CD14-positive monocyte (primary cell): ENCODE measurements around the gene MRPL43. TPM values are rescaled to one million over a fixed set of nuclear protein-coding genes. Genes with fewer than 3 reads are reported as not detected.

Experiments
- DNase-seq, 3 donors: peaks; one replicate each; pipeline ENCODE4 v3.0.0-alpha.2; 2011 to 2022
- H2AFZ ChIP-seq: 2 replicates; pipeline ENCODE4 v1.6.0; 2012; ENCODE audit warnings: mild to moderate bottlenecking, low read depth, low read length, inconsistent platforms; ENCODE audit not compliant: insufficient read depth, poor library complexity, severe bottlenecking
- H3K27ac ChIP-seq, 2 donors: 1 replicate in 1 of 2; 2 replicates in 1 of 2; pipeline ENCODE4 v1.5.1; 2012 to 2013; ENCODE audit warnings: low read length in 2 of 2, control low read depth in 1 of 2, inconsistent platforms in 1 of 2, low read depth in 1 of 2, mild to moderate bottlenecking in 1 of 2
- H3K27me3 ChIP-seq, 2 donors: one replicate each; pipeline versions ENCODE4 v1.6.0 to v1.6.1; 2011 to 2013; ENCODE audit warnings: low read length in 2 of 2; ENCODE audit not compliant: control insufficient read depth in 2 of 2, insufficient read depth in 2 of 2
- H3K36me3 ChIP-seq, 2 donors: replicated peaks in 1 of 2; 1 replicate in 1 of 2; 2 replicates in 1 of 2; pipeline versions ENCODE4 v1.5.1 to v1.6.1; 2012 to 2013; ENCODE audit warnings: low read length in 2 of 2, control low read depth in 1 of 2, inconsistent platforms in 1 of 2, mild to moderate bottlenecking in 1 of 2; ENCODE audit not compliant: insufficient read depth in 2 of 2, control insufficient read depth in 1 of 2
- H3K4me1 ChIP-seq, 2 donors: 1 replicate in 1 of 2; 2 replicates in 1 of 2; pipeline versions ENCODE4 v1.5.1 to v1.6.1; 2012 to 2013; ENCODE audit warnings: low read length in 2 of 2, control low read depth in 1 of 2, inconsistent platforms in 1 of 2, mild to moderate bottlenecking in 1 of 2, moderate library complexity in 1 of 2; ENCODE audit not compliant: insufficient read depth in 2 of 2, control insufficient read depth in 1 of 2
- H3K4me2 ChIP-seq: replicated peaks from 2 replicates; pipeline ENCODE3; 2012; ENCODE audit warnings: low read length, moderate library complexity, mild to moderate bottlenecking; ENCODE audit not compliant: poor library complexity, severe bottlenecking; ENCODE audit errors: extremely low read depth
- H3K4me3 ChIP-seq, 3 experiments: fragments of 200-600 bp in 1 of 3; sonication (generic) in 1 of 3; replicated peaks in 1 of 3; 1 replicate in 2 of 3; 2 replicates in 1 of 3; pipeline ENCODE4 v1.5.1; 2011 to 2013; ENCODE audit warnings: low read length in 3 of 3, mild to moderate bottlenecking in 3 of 3, control low read depth in 2 of 3, low read depth in 2 of 3, inconsistent platforms in 1 of 3, moderate library complexity in 1 of 3
- H3K79me2 ChIP-seq: 2 replicates; pipeline ENCODE4 v1.6.0; 2012; ENCODE audit warnings: mild to moderate bottlenecking, control low read depth, inconsistent platforms, low read length, moderate library complexity; ENCODE audit not compliant: insufficient read depth
- H3K9ac ChIP-seq: 2 replicates; pipeline ENCODE4 v1.6.0; 2017; ENCODE audit warnings: low read length, mild to moderate bottlenecking; ENCODE audit not compliant: insufficient read depth, poor library complexity, severe bottlenecking
- H3K9me3 ChIP-seq, 2 donors: replicated peaks in 1 of 2; 1 replicate in 1 of 2; 2 replicates in 1 of 2; pipeline versions ENCODE4 v1.5.1 to v1.6.1; 2012 to 2013; ENCODE audit warnings: low read length in 2 of 2, control low read depth in 1 of 2; ENCODE audit not compliant: control insufficient read depth in 1 of 2, insufficient read depth in 1 of 2
- H4K20me1 ChIP-seq: 2 replicates; pipeline ENCODE4 v1.6.0; 2012; ENCODE audit warnings: mild to moderate bottlenecking, low read length, control low read depth, moderate library complexity; ENCODE audit not compliant: insufficient read depth
- H3K27ac Mint-ChIP-seq, 7 donors: one replicate each; pipeline ENCODE4 v1.8.0; 2020; ENCODE audit warnings: mild to moderate bottlenecking in 7 of 7, mixed read lengths in 7 of 7, moderate library complexity in 6 of 7, inconsistent platforms in 2 of 7
- H3K27me3 Mint-ChIP-seq, 3 donors: one replicate each; pipeline ENCODE4 v1.8.0; 2021 to 2022; ENCODE audit warnings: low read depth in 3 of 3, mild to moderate bottlenecking in 3 of 3, mixed read lengths in 3 of 3, moderate library complexity in 3 of 3, inconsistent platforms in 1 of 3
- H3K36me3 Mint-ChIP-seq, 2 donors: one replicate each; pipeline ENCODE4 v1.8.0; 2020; ENCODE audit warnings: mixed read lengths in 2 of 2, inconsistent platforms in 1 of 2, mild to moderate bottlenecking in 1 of 2
- H3K4me1 Mint-ChIP-seq: one replicate; pipeline ENCODE4 v1.8.0; 2020; ENCODE audit warnings: mild to moderate bottlenecking, mixed read lengths
- H3K4me3 Mint-ChIP-seq, 2 donors: one replicate each; pipeline ENCODE4 v1.8.0; 2020; ENCODE audit warnings: mild to moderate bottlenecking in 2 of 2, mixed read lengths in 2 of 2, moderate library complexity in 1 of 2
- H3K9me3 Mint-ChIP-seq, 7 donors: one replicate each; pipeline ENCODE4 v1.8.0; 2020 to 2022; ENCODE audit warnings: mixed read lengths in 7 of 7, mild to moderate bottlenecking in 6 of 7, moderate library complexity in 6 of 7, inconsistent platforms in 2 of 7
- WGBS: methylation state at CpG from one replicate; pipeline ENCODE4 v1.1.5; 2013; ENCODE audit warnings: missing lambda C conversion rate; ENCODE audit not compliant: insufficient coverage; 5-methylcytosine and 5-hydroxymethylcytosine counted together
- intact Hi-C, 2 donors: fragments of 100-400 bp; cut with micrococcal nuclease; formaldehyde crosslinking; loops; one replicate each; pipeline versions ENCODE4 v1.15.0 to v1.15.1; 2023
- polyA plus RNA-seq, 3 donors: library from polyadenylated mRNA; depleted of rRNA in 1 of 3; unstranded in 2 of 3; stranded (reverse) in 1 of 3; fragments of 300-500 nt in 2 of 3; fragments of >200 nt in 1 of 3; fragmentation: Illumina TruSeq in 2 of 3; gene quantifications; 1 replicate in 2 of 3; 2 replicates in 1 of 3; pipeline ENCODE4 v1.2.3, GENCODE V29; 2012 to 2021
- TF ChIP-seq, protein P1 (sequence below): fragments of 200-600 bp; IDR thresholded peaks from one replicate; pipeline ENCODE4 v1.8.0; 2022; ENCODE audit warnings: antibody characterized with exemption, mild to moderate bottlenecking

Gene MRPL43
- polyA plus RNA-seq, 3 donors = 69.5 to 123 (median 98.0) TPM

DNA sequence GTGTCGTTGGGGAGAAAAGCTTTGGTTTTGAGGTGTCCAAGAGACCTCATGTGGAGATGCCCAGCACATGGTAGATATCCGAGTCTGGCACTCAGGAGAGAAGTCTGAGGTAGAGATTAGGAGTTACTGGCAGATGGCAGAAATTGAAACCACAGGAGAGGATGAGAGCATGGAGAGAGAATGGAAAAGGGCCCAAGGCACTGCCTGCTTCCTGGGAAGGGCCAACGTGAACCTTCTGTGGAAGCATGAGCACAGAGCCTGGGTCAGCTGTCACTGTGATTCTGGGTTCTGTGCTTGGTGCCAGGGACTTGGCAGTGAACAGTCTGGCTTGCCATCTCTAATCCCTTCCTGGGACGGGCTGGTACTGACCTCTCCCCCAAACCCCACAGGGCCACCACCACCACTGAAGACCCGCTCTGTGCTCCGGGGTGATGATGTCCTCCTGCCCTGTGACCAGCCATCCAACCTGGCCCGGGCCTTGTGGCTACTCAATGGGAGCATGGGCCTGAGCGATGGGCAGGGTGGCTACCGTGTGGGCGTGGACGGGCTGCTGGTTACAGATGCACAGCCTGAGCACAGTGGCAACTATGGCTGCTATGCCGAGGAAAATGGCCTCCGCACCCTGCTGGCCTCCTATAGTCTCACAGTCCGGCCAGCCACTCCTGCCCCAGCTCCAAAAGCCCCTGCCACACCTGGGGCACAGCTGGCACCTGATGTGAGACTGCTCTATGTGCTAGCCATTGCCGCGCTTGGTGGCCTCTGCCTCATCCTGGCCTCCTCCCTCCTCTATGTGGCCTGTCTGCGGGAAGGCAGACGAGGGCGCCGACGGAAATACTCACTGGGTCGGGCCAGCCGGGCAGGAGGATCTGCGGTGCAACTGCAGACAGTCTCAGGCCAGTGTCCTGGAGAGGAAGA is 4.1 kb downstream of the MRPL43 start:
- no peak overlapping the region for H3K9ac ChIP-seq
- H3K4me3 Mint-ChIP-seq = no peak overlapping the region
- 98% methylated on average over 21 of the region's 24 CpGs for WGBS

GRCh38 chr10:100981178-100981772 is 6.0 kb downstream of the MRPL43 start:
- Histone ChIP-seq H2AFZ (no peak overlapping the region), H3K4me1 (peaks cover 0 to 1% of the 10 kb centered on the region in 2 donors), H3K27ac (no peak overlapping the region), H3K4me3 (no peak overlapping the region), H3K4me2 (no peak overlapping the region), H4K20me1 (no peaks in the 10 kb centered on the region), H3K9me3 (no peaks in the 10 kb centered on the region), H3K79me2 (peaks cover under 1% of the 10 kb centered on the region), H3K27me3 (no peaks in the 10 kb centered on the region), H3K36me3 (peaks cover 13 to 54% of the 10 kb centered on the region in 2 donors), H3K9ac (no peak overlapping the region)
- intact Hi-C loops = loop anchor here in 1 of 2 donors (10.0 kb wide), 1 partner anchor 66 kb away; the partner anchor contains the start of gene SLF2
- Mint-ChIP-seq H3K27ac (no peak overlapping the region), H3K9me3 (no peaks in the 10 kb centered on the region), H3K27me3 (peaks cover 0 to 2% (median 0%) of the 10 kb centered on the region in 3 donors), H3K36me3 (peaks cover 44 to 46% of the 10 kb centered on the region in 2 donors), H3K4me1 (peaks cover 2% of the 10 kb centered on the region), H3K4me3 (no peak overlapping the region)
- TF ChIP-seq, protein P1, sequence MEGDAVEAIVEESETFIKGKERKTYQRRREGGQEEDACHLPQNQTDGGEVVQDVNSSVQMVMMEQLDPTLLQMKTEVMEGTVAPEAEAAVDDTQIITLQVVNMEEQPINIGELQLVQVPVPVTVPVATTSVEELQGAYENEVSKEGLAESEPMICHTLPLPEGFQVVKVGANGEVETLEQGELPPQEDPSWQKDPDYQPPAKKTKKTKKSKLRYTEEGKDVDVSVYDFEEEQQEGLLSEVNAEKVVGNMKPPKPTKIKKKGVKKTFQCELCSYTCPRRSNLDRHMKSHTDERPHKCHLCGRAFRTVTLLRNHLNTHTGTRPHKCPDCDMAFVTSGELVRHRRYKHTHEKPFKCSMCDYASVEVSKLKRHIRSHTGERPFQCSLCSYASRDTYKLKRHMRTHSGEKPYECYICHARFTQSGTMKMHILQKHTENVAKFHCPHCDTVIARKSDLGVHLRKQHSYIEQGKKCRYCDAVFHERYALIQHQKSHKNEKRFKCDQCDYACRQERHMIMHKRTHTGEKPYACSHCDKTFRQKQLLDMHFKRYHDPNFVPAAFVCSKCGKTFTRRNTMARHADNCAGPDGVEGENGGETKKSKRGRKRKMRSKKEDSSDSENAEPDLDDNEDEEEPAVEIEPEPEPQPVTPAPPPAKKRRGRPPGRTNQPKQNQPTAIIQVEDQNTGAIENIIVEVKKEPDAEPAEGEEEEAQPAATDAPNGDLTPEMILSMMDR = no peak
- no CpG with 5 or more reads among the region's 5 CpGs for WGBS
- DNase-seq = no peak

More for the DNA sequence above, 4.1 kb downstream of the MRPL43 start:
- Mint-ChIP-seq H3K4me1 (peaks cover 19% of the 10 kb centered on the region), H3K36me3 (peaks cover 44 to 46% of the 10 kb centered on the region in 2 donors), H3K27me3 (peaks cover 0 to 2% (median 2%) of the 10 kb centered on the region in 3 donors), H3K27ac (no peak overlapping the region), H3K9me3 (peaks cover 0 to 6% (median 3%) of the 10 kb centered on the region in 7 donors)
- Histone ChIP-seq H3K9me3 (no peaks in the 10 kb centered on the region), H3K27ac (no peak overlapping the region), H3K4me2 (no peak overlapping the region), H3K4me1 (peaks cover 16 to 20% of the 10 kb centered on the region in 2 donors), H3K36me3 (peaks cover 13 to 54% of the 10 kb centered on the region in 2 donors), H3K27me3 (no peaks in the 10 kb centered on the region), H2AFZ (no peak overlapping the region), H3K4me3 (no peak overlapping the region), H4K20me1 (no peaks in the 10 kb centered on the region), H3K79me2 (peaks cover 18% of the 10 kb centered on the region)
- no peak for DNase-seq
- TF ChIP-seq, protein P1 = no peak
- intact Hi-C loops = loop anchor here in 1 of 2 donors (10.0 kb wide), 1 partner anchor 68 kb away; the partner anchor contains the start of gene SLF2
